ENCODE measurements around the gene CREM.

The CREM gene

DNA sequence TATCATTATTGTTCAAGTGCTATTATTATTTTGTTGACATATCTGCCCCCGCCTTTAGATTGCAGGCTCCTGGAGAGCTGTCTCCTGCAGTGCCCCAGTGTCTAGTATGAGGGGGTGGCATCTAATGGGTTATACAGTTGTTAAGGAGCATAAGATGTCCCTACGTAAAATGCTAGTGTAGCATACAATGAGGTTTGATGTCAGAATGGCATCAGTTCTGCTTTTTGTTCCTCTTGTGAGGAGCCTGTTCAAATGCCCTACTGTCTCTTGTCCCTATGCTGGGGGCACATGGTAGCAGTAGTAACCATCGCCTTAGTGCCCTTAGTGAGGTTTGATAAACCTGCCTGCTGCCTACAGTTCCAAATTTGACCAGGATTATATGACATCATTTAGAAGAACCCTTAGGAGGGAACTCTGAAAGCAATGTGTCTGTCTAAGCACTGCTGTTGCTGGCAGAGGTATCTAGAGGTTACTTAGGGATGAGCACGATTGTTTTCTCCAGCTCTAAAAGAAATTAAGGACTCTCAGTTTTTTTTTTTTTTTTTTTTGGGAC is 9.7 kb downstream of the CREM start:
- no peak for DNase-seq

DNA sequence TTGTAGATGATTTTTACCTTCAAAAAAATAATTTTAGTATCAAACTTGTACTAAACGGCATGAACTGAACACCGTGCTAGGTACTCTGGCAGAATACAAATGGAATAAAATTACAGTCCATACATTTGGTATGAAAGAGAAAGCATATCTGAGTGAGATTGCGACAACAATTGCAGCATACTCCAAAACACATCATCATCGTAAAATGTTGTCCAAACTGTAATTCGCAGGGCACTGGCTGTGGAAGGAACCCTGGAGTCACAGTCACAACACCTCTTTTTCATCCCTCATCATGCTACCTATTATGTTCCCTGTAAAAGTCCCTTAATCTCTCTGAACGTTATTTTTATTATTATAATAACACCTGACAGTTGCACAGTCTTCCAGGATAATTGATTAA is 13.5 kb downstream of the CREM start:
- no peak for DNase-seq

DNA sequence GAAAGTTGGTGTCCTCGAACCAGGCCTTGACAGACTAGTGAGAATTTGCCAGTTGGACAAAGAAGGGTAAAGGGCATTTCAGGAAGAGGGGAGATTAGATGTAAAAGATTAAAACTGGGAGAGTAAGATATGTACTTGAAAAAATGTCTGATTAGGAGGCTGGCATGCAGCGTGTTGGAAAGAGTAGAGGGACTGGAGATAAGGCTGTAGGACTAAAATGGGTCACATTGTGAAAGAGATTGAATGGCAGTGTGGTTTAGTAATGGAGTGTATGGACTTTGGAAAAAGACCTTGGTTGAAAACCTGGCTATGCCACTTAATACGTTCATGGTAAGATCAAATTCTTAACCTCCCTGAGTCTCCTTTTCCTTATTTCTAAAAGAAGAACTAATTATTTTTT is 14.1 kb downstream of the CREM start:
- DNase-seq: no peak

DNA sequence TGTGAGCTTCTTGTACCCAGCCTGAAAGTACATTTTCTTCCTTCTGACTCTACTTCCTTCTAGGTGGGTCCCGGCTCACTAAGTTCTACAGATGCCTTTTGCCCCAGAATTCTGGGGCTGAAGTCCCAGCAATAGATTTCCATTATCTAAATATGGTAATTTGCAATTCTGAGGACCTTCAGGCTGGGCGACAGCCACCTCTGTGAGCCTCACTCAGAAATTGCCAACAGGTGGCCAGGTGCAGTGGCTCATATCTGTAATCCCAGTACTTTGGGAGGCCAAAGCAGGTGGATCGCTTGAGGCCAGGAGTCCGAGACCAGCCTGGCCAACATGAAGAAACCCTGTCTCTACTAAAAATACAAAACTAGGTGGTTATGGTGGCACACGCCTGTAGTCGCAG is 23.7 kb downstream of the CREM start:
- DNase-seq: no peak

DNA sequence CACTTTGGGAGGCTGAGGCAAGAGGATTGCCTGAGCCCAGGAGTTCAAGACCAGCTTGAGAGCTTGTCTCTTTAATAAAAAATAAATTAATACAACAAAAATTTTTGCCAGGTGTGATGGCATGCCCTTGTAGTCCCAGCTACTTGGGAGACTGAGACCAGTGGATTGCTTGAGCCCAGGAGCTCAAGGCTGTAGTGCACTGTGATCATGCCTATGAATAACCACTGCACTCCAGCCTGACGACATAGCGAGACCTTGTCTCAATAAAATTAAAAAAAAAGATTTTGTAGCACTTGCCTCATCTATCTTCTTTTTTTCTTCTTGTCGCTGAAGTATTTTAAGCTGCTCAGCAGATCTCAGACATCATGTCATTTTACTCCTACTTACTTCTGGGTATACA is 26.3 kb downstream of the CREM start:
- no peak for DNase-seq

DNA sequence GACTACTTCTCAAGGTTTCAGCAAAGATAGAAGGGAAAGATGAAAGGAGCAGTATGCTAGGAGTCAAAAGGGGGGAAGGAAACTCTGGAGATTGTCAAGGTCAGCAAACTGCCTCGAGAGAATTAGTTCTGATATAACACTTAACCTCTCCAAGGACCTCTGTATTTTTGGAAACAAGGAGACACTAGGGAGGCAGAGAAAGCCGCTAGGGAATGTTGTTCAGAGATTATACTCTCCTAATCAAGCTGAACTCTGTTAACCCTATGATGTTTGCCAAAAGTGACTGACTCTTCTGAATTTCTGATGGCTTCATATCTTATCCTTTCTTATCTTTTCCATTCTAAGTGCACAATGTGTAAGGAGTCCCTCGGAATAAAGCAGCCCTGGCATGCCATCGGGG is 27.1 kb downstream of the CREM start:
- no peak for DNase-seq

DNA sequence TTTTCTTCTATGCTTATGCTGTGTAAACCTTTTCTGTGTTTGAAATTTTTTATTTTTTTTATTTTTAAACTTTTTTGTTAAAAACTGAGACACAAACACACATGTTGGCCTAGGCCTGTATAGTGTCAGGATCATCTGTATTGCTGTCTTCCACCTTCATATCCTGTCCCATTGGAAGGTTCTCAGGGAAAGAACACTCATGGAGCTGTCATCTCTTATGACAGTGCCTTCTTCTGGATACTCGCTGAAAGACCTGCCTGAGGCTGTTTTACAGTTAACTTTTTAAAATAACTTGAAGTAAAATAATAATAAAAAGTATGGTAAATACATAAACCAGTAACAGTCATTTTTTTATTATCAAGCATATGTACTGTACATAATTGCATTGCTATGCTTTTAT is 34.1 kb downstream of the CREM start:
- no peak for DNase-seq

DNA sequence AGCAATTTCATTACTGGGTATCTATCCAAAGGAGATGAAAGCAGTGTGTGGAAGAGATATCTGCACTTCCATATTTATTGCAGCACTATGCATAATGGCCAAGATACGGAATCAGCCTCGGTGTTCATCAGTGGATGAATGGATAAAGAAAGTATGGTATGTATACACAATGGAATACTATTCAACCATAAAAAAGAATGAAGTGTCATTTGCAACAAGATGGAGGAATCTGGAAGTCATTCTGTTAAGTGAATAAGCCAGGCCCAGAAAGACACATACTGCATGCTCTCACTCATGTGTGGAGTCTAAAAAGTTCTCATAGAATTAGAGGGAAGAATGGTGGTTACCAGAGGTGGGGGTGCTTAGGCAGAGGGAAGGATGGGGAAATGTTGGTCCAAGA is 35.3 kb downstream of the CREM start:
- no peak for DNase-seq

DNA sequence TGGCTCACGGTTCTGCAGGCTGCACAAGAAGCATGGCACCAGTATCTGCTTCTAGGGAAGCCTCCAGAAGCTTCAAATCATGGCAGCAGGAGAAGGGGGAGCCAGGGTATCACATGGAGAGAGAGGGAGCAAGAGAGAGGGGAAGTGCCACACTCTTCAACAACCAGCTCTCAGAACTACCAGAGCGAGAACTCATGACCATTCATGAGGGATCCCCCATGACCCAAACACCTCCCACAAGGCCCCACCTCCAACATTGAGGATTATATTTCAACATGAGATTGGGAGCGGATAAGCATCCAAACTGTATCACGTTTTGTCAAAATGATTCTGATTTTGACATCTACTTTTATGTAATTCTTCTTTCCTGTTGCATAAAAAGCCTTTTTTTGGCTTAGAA is 38.5 kb downstream of the CREM start:
- DNase-seq: no peak

DNA sequence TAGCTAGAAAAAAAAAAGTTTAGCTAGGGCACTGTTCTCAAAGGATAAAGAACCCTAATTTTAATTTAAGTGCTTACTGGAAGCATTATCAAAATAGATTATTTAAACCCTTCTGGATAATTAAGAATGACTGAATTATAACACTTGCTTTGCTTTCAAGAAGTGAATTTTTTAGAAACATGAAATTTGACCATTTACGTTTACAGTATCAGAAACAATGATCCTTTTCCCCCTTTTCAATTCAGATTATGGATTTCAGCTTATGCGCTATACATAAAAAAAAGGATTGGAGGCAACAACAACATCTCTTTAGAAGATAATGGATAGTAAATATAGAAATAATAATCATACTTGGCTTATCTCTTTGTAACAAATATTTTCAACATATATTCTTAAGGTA is 39.2 kb downstream of the CREM start:
- no peak for DNase-seq

DNA sequence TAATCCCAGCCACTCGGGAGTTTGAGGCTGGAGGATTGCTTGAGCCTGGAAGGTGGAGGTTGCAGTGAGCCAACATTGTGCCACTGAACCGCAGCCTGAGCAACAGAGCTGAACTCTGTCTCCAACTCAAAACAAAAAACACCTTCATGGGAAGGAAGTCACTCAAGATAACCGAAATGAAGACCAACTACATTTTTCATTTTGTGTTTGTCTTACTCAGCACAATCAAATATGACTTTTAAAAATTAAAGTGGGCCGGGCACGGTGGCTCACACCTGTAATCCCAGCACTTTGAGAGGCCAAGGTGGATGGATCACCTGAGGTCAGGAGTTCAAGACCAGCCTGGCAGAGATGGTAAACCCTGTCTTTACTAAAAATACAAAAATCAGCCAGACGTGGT is 40.0 kb downstream of the CREM start:
- no peak for DNase-seq

DNA sequence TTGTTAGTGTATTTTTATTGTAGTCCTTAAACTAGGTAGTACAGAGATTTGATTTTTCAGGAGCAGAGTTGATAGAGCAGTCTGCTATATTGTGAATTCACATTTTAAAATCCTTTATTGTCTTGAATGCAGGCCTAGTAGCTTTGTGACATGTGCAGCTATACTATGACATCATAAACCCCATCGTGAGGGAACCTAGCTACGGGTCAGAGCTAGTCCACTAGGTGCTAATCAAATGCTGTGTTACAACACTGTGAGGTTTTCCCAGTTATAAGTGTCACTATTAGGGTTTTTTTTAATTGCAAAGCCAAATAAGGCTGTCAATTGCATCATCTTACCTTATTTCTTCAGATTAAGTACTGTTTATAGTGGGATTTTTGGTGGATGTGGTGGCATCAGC is 40.7 kb downstream of the CREM start:
- no peak for DNase-seq

DNA sequence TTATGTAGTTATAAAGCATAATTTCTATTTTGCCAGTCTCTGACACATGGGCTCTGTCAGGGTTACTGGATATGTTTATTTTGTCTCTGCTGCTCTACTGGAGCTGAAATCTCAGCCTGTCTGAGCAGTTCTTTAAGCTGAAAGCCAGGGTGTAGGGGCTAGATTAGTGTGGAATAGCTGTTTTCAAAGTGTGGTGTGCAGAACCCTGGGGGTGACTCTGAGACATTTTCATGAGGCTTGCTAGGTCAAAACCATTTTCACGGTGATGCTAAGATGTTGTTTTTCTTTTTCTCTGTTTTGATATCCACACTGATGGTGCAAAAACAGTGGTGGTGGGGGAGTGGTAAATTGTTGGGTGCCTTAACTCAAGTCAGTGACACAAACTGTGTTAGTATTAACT is 45.5 kb downstream of the CREM start:
- DNase-seq: no peak

DNA sequence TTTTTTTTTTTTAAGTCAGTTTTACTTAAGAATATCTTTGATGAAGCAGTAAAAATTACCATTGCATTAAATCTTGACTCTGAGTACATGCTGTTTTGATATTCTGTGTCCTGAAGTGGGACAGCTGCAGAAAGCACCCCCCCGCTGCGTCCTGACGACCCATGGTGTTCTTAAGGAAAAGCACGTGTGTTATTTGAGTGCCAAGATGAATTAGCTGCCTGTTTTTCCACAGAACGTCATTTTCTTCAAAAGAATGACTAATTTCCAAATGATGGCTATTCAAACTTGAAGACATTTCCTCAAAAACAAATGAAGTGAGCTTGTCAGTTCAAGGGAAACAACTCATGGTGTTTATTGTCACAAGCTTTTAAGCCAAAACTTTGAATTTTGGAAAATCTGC is 45.9 kb downstream of the CREM start:
- DNase-seq: no peak

DNA sequence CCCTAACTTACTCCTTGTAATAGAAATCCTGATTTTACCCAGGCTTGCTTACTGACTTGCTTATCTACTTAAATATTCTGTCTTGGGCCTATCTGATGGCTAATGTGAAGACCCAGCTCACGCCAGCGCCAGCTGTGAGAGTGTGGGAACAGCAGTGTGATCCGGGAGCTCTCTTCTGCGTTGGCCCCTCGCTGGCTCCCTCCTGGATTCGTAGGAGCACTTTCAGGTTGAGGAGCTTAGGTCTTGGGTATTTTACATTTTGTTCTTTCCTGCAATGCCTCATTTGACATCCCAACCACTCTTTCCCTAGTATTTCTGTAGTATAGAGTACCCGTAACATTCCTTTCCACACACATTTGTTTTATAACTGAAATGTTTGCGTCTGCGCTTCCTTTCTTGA is 51.7 kb downstream of the CREM start:
- no peak for DNase-seq

DNA sequence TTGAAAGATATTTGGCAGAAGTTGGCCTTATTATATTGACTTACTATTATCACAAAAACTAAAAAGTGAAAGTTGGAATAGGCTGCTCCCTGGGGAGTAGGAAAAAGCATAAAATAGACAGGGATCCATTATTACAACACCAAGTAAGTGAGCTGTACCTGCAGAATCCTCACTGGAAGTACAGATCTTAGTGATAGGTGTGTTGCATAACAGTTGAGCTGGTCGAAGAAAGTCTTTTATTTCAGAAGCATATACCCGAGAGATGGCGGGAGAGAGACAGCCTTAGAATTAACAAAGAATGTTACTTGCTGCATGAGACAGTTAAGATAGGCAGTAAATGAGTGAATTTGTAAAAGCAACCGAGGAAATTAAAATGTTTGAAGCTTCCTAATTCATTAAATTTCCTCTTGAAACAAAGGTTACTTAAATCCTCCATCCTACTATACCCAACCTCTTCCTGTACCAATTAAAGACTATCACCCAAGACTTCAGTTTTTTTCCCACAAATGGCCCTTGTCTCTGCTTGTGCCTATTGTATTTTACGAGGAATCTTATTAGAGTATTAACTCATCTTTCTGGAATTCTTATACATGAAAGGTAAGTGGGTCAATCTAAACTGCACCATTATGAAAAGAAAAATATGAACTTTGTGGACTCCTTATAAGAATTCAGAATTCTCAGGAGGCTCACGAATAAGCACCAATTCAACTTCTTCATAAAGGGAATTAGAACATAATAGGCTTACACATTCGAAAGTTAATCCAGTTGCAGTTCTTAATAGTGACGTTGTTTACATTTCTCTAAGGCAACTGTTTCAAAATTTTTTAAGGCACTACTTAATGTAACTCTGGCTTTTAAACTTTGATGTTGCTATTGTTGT is 56.2 kb downstream of the CREM start:
- DNase-seq: no peak

DNA sequence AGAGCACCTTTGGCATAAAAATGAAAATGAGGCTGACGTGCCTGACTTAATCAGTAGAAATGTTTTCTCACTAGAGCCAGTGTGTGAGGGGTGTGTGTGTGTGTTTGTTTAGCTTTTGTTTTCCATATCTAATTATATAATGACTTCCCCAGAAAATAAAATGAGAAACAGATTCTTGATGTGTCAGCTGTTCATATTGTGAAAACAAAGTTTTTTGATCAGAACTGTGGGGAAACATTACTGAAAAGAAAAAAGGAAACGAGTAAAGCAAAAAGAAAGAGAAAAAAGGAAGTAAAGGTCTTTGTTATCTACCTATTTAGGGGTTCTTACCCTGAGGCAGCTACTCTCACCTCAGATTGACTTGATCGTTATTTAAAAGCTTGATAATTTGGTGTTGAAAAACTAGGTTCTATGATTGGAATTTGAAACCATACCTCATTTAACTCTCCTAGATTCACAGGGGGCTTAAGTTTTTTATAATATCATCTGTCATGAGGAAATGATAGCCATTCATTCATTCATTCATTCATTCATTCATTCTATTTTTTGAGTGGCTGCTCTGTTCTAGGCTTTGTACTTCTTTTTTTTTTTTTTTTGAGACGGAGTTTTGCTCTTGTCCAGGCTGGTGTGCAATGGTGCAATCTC is 58.0 kb downstream of the CREM start:
- DNase-seq: no peak

DNA sequence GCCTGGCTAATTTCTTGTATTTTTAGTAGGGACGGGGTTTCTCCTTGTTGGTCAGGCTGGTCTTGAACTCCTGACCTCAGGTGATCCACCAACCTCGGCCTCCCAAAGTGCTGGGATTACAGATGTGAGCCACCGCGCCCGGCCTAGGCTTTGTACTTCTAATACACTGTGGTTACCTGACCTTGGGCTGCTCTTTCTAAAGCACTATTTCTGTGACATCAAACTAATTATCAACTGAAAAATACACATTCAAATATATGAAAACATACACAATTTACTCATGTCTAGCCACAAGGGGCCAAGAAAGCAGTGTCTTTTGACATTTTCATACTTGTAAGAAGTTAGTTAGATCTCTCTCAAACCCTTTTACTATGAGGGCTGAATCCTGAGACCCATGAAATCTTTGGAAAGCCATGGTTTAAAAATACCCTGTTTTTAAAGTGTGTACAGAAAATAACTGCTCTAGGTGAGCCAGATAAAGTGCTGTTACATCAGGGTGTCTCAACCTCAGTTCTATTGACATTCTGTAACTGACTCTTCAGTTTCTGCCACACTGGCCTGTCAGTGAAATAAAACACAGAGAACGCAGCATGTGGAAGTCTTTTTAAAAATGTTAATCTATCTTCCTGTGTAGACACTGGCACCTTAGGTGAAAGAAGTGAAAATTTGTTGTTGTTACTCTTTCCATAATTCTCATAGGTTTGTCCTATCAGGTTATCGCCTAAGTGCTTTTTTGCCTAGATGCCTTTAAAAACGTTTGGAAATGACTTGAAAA is 58.8 kb downstream of the CREM start:
- no peak for DNase-seq

DNA sequence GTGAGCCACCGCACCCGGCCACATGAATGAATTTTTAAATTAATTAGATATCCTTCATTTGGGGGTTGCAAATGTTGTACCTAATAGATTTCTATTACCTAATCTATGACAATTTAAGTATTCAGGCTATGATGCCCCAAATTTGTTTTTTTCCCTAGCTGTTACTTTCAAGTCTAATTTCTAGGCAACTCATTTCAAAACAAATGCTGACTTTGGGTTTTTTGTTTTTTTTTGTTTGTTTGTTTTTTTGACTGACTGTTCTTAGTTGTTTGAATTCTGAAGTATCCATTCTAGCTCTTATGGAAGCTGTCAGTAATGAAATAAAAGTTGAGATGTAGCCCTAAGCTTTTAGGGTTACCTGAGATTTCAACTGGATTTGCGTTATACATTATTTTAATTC is 62.3 kb downstream of the CREM start:
- no peak for DNase-seq

DNA sequence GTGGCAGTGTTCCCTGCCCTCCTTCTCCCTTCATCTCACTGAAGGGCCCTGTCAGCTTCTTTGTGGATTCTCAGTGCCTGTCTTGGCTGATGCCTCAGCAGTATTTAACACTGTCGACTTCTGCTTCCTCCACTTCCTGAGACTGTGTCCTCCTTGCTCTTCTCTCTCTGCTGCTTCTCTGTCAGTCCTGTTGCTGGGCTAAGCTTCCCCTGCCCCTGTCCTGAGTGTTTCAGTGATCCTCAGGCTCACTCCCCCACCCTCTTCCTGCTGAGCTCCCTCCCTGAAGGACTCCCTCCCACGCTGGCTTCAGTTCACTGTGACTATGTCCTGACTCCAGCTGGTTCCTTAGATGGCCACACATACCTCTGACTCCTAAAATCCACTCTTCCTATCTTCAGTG is 64.9 kb downstream of the CREM start:
- DNase-seq: no peak

DNA sequence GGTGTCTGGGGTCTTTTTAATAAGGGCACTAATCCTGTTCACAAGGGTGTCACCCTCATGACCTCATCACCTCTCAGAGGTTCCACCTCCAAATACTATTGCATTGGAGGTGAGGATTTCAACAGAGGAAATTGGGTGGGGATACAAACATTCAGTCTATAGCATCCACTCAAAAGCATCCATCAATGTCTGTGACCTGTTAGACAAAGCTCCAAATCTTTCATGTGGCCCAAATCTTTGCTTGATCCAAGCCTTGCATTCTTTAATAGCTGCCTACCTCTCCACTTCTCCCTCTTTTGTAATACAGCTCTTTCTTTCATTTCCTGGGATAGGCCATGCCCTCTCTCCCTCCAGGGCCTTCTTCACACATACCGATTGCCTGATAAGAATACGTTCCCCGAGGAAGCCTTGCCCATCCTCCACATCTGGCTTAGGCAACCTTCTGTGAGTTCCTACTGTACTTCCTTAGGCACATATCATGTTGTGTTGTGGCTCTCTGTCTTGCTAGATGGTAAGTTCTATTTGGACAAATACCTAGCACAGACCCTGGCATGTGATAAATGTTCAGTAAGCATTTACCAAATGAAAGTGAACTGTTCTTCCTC is 66.1 kb downstream of the CREM start:
- DNase-seq: no peak

DNA sequence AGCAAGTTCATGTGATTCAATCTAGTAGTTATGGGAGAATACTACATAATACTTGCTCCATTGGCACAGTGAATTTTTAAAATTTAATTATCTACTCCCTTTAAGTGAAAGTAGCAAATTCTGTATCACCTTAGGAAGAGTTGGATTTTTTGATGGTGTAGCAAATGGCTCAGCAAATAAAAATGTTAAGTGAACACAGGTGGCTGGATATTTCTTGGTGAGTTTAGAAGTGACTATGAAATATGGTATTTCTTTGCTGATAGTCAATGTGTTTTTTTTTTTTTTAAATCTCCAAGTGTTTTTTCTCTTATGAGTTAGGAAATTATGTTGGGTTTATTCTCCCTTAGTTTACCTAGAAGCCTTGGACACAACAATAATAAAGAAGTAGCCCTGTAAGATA is 67.8 kb downstream of the CREM start:
- DNase-seq: no peak

DNA sequence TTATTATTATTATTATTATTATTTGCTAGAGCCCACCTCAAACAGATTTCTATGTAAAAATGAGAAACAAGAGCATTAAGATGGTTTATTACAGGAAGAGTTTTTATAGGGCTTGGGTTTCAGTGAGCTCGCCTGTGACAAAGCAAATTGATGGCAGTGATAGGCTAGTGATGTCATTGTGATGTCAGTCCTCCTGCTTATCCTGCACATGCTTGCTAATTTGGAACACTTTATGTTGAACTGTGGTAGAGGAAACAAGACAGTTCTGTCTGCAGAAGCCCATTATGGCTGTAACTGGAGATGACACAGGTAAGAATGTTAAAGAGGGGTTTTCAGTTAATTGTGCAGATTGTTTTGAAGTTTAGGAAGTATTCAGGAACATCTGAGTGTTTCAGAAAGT is 68.3 kb downstream of the CREM start:
- no peak for DNase-seq
